ENCODE results near the gene ITGA8. TPM values are rescaled to one million over a fixed set of nuclear protein-coding genes. Genes with fewer than 3 reads are reported as not detected.
"Not testable (repeated sequence)": the region's sequence is repeated elsewhere in the genome, so short reads cannot be mapped to it uniquely, and the experiment has no call there.

The ITGA8 gene
- total and polyA plus RNA-seq, 10 donors, result 1.7 to 60.3 (median 32.9) TPM

GRCh38 chr10:15476337-15476736 is 243.4 kb downstream of the ITGA8 start:
- WGBS, 5 donors, result 89 to 96% (median 93%) methylated on average over 4 of the region's 4 CpGs
- no peak for DNase-seq
- H3K4me1 ChIP-seq, result peaks cover 0 to 8% (median 0%) of the 10 kb centered on the region in 6 donors
- no peak overlapping the region for H3K27ac ChIP-seq
- no peaks in the 10 kb centered on the region for H3K36me3 ChIP-seq
- intact Hi-C loops (cut with DNase I; ENCODE audit: low total_unique reads), result no loop called here
- TF ChIP-seq CTCF (IDR thresholded peaks at IDR 0.05 in 8 of 11, conservative IDR thresholded peaks at IDR 0.05 in 3 of 11), result no peak
- no peak for TF ChIP-seq POLR2A (IDR thresholded peaks at IDR 0.05)
- TF ChIP-seq POLR2AphosphoS5 (IDR thresholded peaks at IDR 0.05), result no peak
- no peaks in the 10 kb centered on the region for H3K9me3 ChIP-seq
- H3K27me3 ChIP-seq (replicated peaks in 1 of 7), result peaks cover 0 to 31% (median 0%) of the 10 kb centered on the region in 7 donors
- no peak overlapping the region for H3K4me3 ChIP-seq

GRCh38 chr10:15475439-15475838 is 244.3 kb downstream of the ITGA8 start:
- H3K27me3 ChIP-seq (replicated peaks in 1 of 7), result peaks cover 0 to 33% (median 0%) of the 10 kb centered on the region in 7 donors
- H3K4me3 ChIP-seq; DNase-seq; intact Hi-C loops (cut with DNase I; ENCODE audit: low total_unique reads); H3K27ac ChIP-seq; H3K4me1 ChIP-seq; H3K36me3 ChIP-seq; H3K9me3 ChIP-seq: not testable (repeated sequence)

DNA sequence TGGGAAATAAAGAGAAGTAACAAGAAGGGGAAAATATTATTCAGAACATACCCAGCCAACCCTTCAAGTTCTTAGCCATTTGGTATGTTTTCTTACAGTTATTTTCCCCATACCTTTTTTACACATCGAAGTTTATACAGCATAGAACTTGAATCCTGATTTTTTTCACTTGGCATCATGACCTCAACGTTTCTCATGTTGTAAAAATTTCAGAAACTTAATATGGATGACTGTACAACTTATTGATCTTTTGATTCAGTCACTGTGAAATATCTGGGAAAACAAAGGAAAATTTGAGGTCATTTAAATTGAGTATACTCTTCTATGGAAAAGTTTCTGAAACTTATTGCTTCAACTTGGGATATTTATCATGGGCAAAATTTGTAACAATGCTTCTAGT is 245.1 kb downstream of the ITGA8 start:
- H3K4me3 ChIP-seq, result no peak overlapping the region
- peaks cover 0 to 8% (median 0%) of the 10 kb centered on the region in 6 donors for H3K4me1 ChIP-seq
- 63 to 79% (median 72%) methylated on average over 2 of the region's 2 CpGs for WGBS, 5 donors
- DNase-seq, result no peak
- no peaks in the 10 kb centered on the region for H3K36me3 ChIP-seq
- intact Hi-C loops (cut with DNase I; ENCODE audit: low total_unique reads), result no loop called here
- no peaks in the 10 kb centered on the region for H3K9me3 ChIP-seq
- H3K27ac ChIP-seq, result no peak overlapping the region
- TF ChIP-seq CTCF (IDR thresholded peaks at IDR 0.05 in 8 of 11, conservative IDR thresholded peaks at IDR 0.05 in 3 of 11), result no peak
- no peak for TF ChIP-seq POLR2AphosphoS5 (IDR thresholded peaks at IDR 0.05)
- no peak for TF ChIP-seq POLR2A (IDR thresholded peaks at IDR 0.05)
- H3K27me3 ChIP-seq (replicated peaks in 1 of 7), result peaks cover 0 to 33% (median 0%) of the 10 kb centered on the region in 7 donors

GRCh38 chr10:15473396-15473767 is 246.3 kb downstream of the ITGA8 start:
- intact Hi-C loops (cut with DNase I; ENCODE audit: low total_unique reads), result no loop called here
- DNase-seq, result no peak
- no peak overlapping the region for H3K4me3 ChIP-seq
- H3K27ac ChIP-seq, result peak overlapping the region in 4 of 8 donors; percentile 4 to 36 (median 30)
- no peaks in the 10 kb centered on the region for H3K9me3 ChIP-seq
- peaks cover 0 to 8% (median 0%) of the 10 kb centered on the region in 6 donors for H3K4me1 ChIP-seq
- H3K27me3 ChIP-seq (replicated peaks in 1 of 7), result peaks cover 0 to 33% (median 0%) of the 10 kb centered on the region in 7 donors
- no peaks in the 10 kb centered on the region for H3K36me3 ChIP-seq
- TF ChIP-seq POLR2AphosphoS5 (IDR thresholded peaks at IDR 0.05) (no peak), POLR2A (IDR thresholded peaks at IDR 0.05) (no peak), CTCF (IDR thresholded peaks at IDR 0.05 in 8 of 11, conservative IDR thresholded peaks at IDR 0.05 in 3 of 11) (no peak)
- 22 to 40% (median 24%) methylated on average over 5 of the region's 5 CpGs for WGBS, 5 donors

Measured in spleen (tissue), 11 donors.